ENCODE measurements around the gene LRRC2. TPM values are rescaled to one million over a fixed set of nuclear protein-coding genes. Genes with fewer than 3 reads are reported as not detected.
A peak's percentile ranks its signal among the peaks of the same experiment; 100 is the strongest.

The LRRC2 gene
- total RNA-seq, 1 experiment from 2014 or later: 2.6 TPM

DNA sequence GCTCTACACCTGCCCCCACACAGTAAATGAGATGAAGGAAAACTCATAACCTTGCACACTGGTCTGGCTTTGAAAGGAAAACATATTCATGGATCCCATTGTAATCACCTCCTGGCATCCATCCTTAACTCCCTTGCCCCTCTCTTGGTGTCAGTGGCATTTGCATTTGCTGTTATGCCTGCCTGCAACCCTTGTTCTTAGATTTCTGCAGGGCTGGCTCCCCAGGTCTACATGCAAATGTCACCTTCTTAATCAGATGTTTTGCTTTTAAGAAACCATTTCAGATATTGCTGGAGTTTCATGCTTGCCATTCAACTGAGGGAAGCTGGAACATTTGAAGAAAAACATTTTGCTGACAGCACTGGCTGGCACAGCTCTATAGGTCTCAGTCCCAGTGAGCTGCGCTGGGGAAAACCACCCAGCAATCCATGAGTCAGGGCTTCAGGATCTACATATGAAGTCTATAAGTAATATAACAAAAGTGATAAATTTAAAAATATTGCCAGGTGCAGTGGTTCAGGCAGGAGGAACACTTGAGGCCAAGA is 19.1 kb downstream of the LRRC2 start:
- Histone ChIP-seq H2BK12ac (ENCODE audit: insufficient read length, low read depth, low read length) (no peak overlapping the region), H4K8ac (replicated peaks; ENCODE audit: insufficient read length, low read depth, low read length) (no peak overlapping the region), H2BK15ac (ENCODE audit: low read depth, low read length) (no peak overlapping the region), H3K23ac (ENCODE audit: insufficient read length, low read depth, low read length) (no peak overlapping the region), H3K9me3 (ENCODE audit: control insufficient read depth, low read depth, low read length) (peaks cover 5% of the 10 kb centered on the region), H2AFZ (ENCODE audit: low read length) (no peak overlapping the region), H3K27ac (ENCODE audit: insufficient read length, low read depth, low read length) (no peak overlapping the region), H3K4me2 (ENCODE audit: insufficient read depth, insufficient read length, low read length) (peak overlapping the region; percentile 39), H3K4me1 (ENCODE audit: insufficient read depth, low read length) (peaks cover 13% of the 10 kb centered on the region; the same call in 1 of the 2 replicates), H4K5ac (ENCODE audit: insufficient read length, low read depth, low read length) (no peak overlapping the region), H3K4ac (ENCODE audit: low read depth, low read length) (no peak overlapping the region), H3K79me1 (ENCODE audit: insufficient read depth, low read depth, low read length, poor library complexity, severe bottlenecking) (no peaks in the 10 kb centered on the region), H3K9ac (ENCODE audit: extremely low read depth, insufficient read length, low read length) (no peak overlapping the region), H2BK5ac (ENCODE audit: insufficient read length, low read length) (no peak overlapping the region), H4K91ac (ENCODE audit: insufficient read length, low read depth, low read length) (no peak overlapping the region), H2BK20ac (ENCODE audit: low read depth, low read length, poor library complexity, severe bottlenecking) (no peak overlapping the region), H3T11ph (ENCODE audit: low read length) (no peak overlapping the region), H3K56ac (ENCODE audit: insufficient read length, low read depth, low read length) (no peak overlapping the region), H2BK120ac (ENCODE audit: low read depth, low read length, poor library complexity, severe bottlenecking) (no peak overlapping the region), H2AK5ac (ENCODE audit: insufficient read length, low read length) (no peak overlapping the region), H3K79me2 (ENCODE audit: insufficient read depth, low read length) (no peaks in the 10 kb centered on the region), H3K18ac (ENCODE audit: insufficient read length, low read depth, low read length) (no peak overlapping the region), H4K20me1 (ENCODE audit: control insufficient read depth, insufficient read depth, insufficient read length) (no peaks in the 10 kb centered on the region), H3K14ac (ENCODE audit: insufficient read depth, low read length) (0 out of 2 replicates have a peak overlapping the region, but pooled peaks have one; percentile 12), H3K23me2 (ENCODE audit: insufficient read length, low read depth, low read length, poor library complexity, severe bottlenecking) (no peaks in the 10 kb centered on the region), H3K27me3 (ENCODE audit: insufficient read depth, low read length) (no peaks in the 10 kb centered on the region)
- no peak for DNase-seq
- peak overlapping the region; percentile 54 to 95 (median 86); a peak in 6 of 7 replicates for H3K27ac Mint-ChIP-seq
- WGBS (ENCODE audit: extremely low coverage, insufficient read length, low lambda C conversion rate): no CpG with 5 or more reads among the region's 1 CpG
- TF ChIP-seq, protein P1, sequence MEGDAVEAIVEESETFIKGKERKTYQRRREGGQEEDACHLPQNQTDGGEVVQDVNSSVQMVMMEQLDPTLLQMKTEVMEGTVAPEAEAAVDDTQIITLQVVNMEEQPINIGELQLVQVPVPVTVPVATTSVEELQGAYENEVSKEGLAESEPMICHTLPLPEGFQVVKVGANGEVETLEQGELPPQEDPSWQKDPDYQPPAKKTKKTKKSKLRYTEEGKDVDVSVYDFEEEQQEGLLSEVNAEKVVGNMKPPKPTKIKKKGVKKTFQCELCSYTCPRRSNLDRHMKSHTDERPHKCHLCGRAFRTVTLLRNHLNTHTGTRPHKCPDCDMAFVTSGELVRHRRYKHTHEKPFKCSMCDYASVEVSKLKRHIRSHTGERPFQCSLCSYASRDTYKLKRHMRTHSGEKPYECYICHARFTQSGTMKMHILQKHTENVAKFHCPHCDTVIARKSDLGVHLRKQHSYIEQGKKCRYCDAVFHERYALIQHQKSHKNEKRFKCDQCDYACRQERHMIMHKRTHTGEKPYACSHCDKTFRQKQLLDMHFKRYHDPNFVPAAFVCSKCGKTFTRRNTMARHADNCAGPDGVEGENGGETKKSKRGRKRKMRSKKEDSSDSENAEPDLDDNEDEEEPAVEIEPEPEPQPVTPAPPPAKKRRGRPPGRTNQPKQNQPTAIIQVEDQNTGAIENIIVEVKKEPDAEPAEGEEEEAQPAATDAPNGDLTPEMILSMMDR (conservative IDR thresholded peaks at IDR 0.05): no peak
- peaks cover 24 to 26% of the 10 kb centered on the region in 2 experiments for H3K9me3 Mint-ChIP-seq
- 0 out of 5 replicates have a peak overlapping the region, but pooled peaks of 1 of the 2 experiments have one; percentile 1 for H3K4me3 Mint-ChIP-seq
- H3K27me3 Mint-ChIP-seq (ENCODE audit: low read depth): no peaks in the 10 kb centered on the region; the same call in 1 of the 2 replicates
- peaks cover 25 to 34% (median 28%) of the 10 kb centered on the region in 3 experiments for H3K36me3 Mint-ChIP-seq (ENCODE audit: insufficient read depth in 1 of 3, low read depth in 3 of 3)
- peaks cover 58 to 60% of the 10 kb centered on the region in 2 experiments for H3K4me1 Mint-ChIP-seq
